C1 segment of cervical spinal cord (tissue), 14 donors: ENCODE measurements around the gene TECPR1.

ENCODE experiments used
- DNase-seq, 14 donors: peaks; one replicate each; lab custom pipeline; 2025; lab: John Stamatoyannopoulos, UW

TECPR1 gene

GRCh38 chr7:98251231-98251600 is 816 bp downstream of the TECPR1 start:
- no peak for DNase-seq

DNA sequence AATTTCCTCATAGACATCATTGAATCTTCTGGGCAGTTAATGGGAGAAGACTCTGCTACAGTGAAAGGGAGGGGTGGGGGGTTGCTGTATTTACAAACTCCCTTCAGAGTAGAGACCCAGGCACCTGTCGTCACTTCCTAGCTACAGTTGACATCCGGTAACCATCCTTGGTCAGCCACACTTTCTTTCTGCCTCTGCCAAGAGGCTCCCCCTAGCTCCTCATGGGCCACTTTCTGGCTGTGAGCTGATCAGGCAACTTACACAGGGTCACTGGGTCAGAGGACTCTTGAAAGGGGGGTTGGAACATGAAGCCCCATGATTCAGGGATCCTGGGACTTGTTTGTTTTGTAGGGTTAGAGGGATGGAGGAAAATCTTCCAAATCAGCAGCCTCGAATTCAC is 1.2 kb downstream of the TECPR1 start:
- no peak for DNase-seq

DNA sequence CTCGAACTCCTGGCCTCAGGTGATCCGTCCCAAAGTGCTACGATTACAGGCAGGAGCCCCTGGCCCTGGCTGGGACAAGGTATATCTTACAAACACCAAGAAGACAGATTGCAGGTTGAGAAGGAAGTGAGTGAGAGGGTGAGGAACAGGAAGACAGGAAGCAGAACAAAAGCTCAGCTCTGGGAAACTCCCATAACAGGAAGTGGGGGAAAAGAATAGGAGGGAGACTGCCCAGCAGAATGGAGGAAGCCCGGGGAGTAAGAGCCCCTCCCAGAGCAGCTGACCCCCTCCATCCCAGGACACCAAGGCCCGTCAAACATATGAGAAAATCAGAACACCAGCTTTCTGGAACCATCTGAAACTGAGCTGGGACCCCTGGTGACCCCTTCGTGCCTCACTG is 2.9 kb downstream of the TECPR1 start:
- no peak for DNase-seq

DNA sequence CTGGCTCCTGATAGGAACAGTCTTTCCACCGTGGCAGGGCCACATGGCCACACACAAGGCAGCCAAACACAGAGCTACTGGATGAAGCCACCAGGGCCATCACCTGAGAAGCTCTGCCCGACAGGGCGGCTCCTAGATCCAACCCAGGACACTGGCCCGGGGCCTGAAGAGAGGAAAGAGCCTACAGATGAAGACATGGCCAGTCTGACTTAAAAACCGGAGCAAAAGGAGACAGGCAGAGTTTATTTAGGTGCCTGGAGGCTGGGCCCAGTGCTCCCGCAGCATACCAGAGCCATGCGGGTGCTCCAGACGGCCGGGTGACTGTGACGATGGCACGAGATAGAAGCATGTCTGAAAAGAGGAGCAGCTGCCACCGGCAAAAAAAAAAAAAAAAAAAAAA is 3.9 kb downstream of the TECPR1 start:
- DNase-seq, result no peak

GRCh38 chr7:98244871-98245270 is 7.2 kb downstream of the TECPR1 start:
- DNase-seq, result no peak

- DNase-seq, result no peak
Observed at GRCh38 chr7:98242934-98243333, 9.1 kb downstream of the TECPR1 start.

- DNase-seq, result no peak
Observed at GRCh38 chr7:98242342-98242741, 9.7 kb downstream of the TECPR1 start.

DNA sequence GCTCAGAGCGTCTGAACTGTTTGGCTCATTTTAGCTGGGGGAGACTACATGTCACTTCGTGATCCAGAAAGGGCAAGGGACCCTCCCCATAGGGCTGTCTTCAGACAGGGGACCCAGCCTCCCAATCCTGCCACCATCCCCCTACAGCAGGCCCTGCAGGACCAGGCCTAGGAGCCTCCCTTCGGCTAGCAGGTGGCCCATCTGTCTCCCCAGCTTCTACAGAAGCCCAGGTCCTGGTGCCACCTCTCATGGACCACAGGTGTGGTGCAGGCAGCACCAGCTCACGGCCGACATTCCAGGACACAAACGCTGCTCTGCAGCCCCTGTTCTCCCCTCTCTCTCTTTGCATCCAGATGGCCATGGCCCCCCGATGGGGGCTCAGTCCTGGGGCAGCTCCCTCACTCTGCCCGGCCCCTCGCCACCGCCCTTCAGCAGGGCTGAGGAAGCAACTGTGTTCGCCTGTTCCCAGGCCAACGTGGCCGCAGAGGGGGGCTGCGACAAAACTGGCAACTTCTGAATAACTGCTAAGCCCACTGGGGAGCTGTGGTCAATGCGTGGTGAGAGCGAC is 10.3 kb downstream of the TECPR1 start:
- no peak for DNase-seq

DNA sequence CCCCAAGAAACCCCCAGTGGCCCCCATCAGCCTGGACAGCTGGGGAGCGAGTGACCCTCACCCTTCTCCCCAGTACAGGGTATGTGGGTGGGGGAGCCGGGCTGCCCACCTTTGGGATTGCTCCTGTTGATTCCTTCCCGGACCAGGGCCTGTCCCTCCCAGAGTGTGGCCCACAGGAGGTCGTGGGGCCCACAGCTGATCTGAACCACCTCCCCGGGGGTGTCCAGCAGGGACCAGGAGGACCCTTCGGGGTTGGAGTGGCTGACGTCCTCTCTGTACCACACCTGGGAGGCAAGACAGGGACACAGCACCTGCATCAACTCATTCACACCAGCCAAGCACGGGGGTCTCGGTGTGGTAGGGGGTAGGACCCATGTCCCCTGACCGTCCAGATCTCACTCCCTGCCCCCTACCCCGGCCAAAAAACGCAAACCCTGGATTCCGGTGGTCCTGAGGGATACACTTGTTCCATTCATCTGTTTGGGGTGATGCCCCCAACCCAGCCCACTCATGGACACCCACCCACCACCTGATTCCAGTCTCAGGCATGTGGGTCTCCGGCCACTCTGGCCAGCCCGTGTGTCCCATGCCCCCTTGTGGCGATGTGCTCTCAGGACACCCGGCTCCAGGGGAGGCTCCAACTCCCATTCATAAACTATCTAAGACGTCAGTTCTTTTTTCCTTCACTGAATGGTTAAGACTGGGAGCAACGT is 10.9 kb downstream of the TECPR1 start:
- DNase-seq, result peak in 4 of 14 donors; percentile 0 to 49 (median 12)

GRCh38 chr7:98238976-98239375 is 13.1 kb downstream of the TECPR1 start:
- no peak for DNase-seq

GRCh38 chr7:98238076-98238475 is 14.0 kb downstream of the TECPR1 start:
- no peak for DNase-seq

- no peak for DNase-seq
Observed at GRCh38 chr7:98236355-98237185, 15.5 kb downstream of the TECPR1 start.

DNA sequence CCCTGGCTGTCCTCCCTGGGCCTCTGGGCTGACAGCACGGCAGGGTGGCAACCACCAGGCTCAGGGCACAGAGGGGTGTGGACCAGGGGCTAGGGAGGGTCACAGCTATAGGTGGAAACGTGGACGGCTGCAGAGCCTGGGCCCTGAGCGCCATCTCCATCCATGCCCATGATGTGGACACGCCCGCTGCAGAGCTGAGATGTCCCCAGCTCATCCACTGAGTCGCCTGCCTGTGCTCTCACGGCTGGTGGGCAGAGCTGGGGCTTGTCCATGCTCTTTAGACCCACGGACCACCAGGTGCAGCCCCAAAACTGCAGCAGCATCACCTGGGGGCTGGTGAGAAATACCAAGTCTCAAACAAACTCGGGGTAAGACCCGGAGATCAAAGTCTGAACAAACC is 16.1 kb downstream of the TECPR1 start:
- DNase-seq, result no peak

- no peak for DNase-seq
Observed at GRCh38 chr7:98234429-98235147, 17.4 kb downstream of the TECPR1 start.

DNA sequence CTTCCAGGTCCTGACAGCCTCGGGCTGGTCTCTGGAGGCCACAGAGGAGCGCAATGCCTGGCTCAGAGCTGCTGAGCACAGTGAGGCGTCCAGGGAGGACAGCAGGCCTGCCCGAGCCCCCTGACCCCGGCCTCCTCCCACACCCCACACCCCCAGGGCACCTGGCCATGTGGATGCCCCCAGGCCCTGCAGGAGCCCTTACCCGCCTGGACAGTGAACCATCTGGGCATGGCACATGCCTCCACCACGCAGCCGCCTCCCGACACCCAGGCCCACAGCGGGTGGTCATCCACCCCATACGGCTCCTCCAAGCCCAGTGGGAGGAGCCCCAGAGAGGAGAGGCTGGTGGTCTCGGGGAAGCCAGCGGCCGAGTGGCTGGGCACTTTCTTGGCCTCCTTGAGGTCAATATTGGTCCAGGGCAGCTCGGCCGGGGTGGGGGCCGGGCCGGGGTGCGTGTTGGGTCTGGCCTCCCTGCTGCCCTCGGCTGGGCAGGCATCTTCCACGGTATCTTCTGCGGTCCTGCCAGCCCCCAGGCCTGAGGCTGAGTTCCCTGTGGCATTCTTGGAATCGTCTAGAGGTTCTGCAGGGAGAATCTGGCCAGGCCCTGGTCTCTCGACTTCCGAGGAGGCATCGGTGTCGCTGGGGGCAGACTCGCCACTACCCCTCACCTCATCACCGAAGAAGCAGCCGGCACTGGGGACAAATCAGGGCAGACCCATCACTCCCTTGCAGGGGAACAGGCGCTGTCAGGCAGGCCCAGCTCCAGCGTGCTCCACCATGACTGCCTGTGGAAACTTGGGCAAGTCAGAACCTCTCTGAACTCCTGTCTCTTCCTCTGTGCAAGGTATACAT is 18.6 kb downstream of the TECPR1 start:
- no peak for DNase-seq

DNA sequence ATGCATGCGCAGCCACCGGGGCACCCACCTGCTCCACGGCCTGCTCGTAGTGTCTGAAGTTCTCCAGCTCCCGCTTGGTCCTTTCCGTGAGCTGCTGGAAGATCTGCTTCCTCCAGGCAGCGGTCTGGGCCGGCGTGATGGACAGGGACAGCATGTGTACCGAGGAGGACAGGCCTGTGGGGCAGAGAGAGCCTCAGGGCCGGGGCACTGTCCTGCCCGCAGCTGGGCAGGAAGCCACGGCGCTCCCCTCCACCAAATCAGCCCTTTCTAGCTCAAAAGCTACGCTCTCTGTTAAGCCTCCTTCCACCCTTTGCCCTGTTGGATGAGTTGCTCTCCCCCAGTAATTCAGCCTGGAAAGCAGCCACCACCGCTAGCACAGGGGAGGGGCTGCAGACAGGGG is 19.2 kb downstream of the TECPR1 start:
- DNase-seq, result no peak

DNA sequence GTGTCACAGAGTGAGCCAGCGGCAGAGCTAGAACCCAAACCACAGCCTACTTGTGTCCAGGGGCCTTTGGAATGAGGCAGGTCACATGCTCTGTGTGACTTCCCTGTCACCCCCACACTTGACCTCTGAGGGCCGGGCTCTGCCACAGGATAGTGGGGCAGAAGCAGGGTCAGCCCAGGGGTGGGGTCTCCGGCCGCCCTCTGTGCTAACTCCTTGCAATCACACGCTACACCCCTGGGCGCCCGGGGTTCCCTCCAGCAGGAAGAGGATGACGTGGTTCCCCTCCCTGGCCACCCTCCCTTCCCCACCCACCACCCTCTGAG is 19.8 kb downstream of the TECPR1 start:
- no peak for DNase-seq

DNA sequence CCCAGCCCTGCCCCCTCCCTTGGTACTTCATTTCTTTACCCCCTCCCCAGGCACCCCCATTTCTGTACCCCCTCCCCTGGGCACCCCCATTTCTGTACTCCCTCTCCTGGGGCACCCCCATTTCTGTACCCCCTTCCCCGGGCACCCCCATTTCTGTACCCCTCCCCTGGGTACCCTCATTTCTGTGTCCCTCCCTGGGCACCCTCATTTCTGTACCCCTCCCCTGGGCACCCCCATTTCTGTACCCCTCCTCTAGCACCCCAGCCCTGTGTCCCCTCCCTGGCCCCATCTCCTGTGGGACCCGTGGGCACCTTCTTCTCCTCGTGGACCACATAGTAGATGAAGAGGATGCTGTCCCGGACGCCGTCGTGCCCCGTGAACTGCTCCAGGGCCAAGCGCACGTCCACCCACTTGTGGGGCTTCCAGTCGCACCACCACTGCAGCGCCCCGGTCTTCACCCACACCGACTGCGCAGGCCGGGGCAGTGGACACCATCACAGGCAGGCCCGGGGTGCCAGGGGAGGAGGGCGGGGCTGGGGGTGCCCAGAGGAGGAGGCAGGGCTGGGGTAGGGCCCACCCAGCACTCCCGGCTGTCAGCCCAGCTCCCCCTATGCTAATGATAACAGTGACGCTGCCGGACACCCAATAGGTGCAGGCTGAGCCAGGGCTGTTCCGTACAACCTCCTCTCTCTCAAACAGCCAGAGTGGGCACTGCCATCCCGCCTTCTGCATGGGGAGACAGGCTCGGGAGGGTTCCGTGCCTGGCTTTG is 20.4 kb downstream of the TECPR1 start:
- no peak for DNase-seq

DNA sequence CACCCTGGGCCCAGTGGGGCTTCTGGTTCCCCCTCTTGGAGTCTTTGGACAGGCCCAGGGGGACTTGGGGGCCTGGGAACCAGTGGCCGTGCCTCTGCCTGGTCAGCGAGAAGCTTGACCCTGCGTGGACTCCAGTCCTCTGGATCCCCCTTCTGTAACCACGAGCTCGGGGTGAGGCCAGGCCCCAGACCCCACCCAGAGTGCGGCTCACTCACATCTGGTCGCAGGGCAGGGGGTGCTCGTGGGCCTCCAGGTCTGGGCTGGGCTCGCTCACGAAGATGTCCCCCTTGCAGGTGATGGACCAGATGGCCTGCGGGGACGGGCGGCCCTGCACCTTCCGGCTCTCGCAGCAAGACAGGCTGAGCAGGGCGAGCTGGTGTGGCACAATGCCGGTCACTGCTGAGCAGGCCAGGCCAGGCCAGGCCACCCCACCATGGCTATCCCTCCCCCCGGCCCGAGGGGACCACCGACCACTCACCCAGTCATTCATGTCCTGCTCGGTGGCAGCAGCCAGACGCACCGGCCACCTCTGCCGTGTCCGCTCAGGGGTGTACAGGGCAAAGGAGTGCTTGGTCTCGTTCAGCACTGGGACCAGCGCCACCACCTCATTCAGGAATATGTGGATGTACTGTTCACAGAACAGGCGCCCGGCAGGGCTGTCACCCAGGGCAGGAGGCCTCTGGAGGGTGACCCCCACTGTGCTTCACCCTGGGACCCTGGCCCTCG is 21.1 kb downstream of the TECPR1 start:
- no peak for DNase-seq
